BLaER1 (cell line): ENCODE results near the gene SMIM28.

Source experiments
- H3K27ac ChIP-seq: shearing (Covaris generic); formaldehyde crosslinking; 2 replicates; pipeline ENCODE4 v1.8.1; 2022
- H3K27me3 ChIP-seq: shearing (Covaris generic); formaldehyde crosslinking; 2 replicates; pipeline ENCODE4 v1.8.1; 2022
- H3K36me3 ChIP-seq: shearing (Covaris generic); formaldehyde crosslinking; 2 replicates; pipeline ENCODE4 v1.8.1; 2022
- H3K4me1 ChIP-seq: shearing (Covaris generic); formaldehyde crosslinking; 2 replicates; pipeline ENCODE4 v1.8.1; 2022
- H3K4me2 ChIP-seq: shearing (Covaris generic); formaldehyde crosslinking; 2 replicates; pipeline ENCODE4 v1.8.1; 2022
- H3K4me3 ChIP-seq: shearing (Covaris generic); formaldehyde crosslinking; 2 replicates; pipeline ENCODE4 v1.8.1; 2022
- H3K9ac ChIP-seq: shearing (Covaris generic); formaldehyde crosslinking; 2 replicates; pipeline ENCODE4 v1.8.1; 2022
- H3K9me3 ChIP-seq: shearing (Covaris generic); formaldehyde crosslinking; 2 replicates; pipeline ENCODE4 v1.8.1; 2022
- H4K20me1 ChIP-seq: shearing (Covaris generic); formaldehyde crosslinking; 2 replicates; pipeline ENCODE4 v1.8.1; 2022
- Cebpa-rat ChIP-seq: shearing (Covaris generic); IDR thresholded peaks from 2 replicates; pipeline ENCODE4 v1.8.1; 2022

Gene SMIM28

DNA sequence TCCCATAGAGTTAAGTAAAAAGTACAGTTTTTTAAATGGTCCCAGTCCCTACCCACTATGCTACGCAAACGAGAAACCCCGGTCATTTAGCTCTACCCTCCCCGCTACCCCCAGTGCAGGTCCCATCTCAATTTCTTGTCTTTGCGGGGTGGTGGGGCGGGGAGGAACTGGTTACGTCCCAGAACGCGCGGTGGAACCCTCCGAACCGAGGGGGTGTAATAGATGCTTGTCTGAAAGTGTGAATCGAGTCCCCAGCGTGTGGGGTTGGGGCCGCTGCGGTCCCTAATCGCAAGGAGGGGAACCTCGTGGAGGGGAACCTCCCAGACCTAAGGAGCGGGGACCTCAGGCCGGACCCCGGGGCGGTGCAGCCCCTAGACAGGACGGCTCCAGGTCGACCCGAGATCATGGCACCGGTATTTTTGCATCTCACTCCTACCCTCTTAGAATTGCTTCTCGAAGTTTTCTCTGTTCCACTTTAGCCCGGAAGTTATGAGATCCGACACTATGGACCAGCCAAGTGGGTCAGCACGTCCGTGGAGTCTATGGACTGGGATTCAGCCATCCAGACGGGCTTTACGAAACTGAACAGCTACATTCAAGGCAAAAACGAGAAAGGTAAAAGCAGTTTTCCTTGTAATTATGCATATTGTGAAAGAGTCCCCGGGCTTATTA lies 27.1 kb downstream of the SMIM28 start:
- peak overlapping the region; percentile 80 for H3K9ac ChIP-seq
- TF ChIP-seq Cebpa-rat = no peak
- peak overlapping the region; percentile 94 for H3K4me2 ChIP-seq
- peaks cover 6% of the 10 kb centered on the region; the same call in 1 of the 2 replicates for H4K20me1 ChIP-seq
- H3K4me3 ChIP-seq = peak overlapping the region; percentile 73
- peak overlapping the region; percentile 85 for H3K27ac ChIP-seq
- no peaks in the 10 kb centered on the region for H3K27me3 ChIP-seq
- peaks cover 40% of the 10 kb centered on the region for H3K36me3 ChIP-seq
- H3K4me1 ChIP-seq = peaks cover 21% of the 10 kb centered on the region
- H3K9me3 ChIP-seq = no peaks in the 10 kb centered on the region

- H4K20me1 ChIP-seq = peaks cover 6% of the 10 kb centered on the region; the same call in 1 of the 2 replicates
- no peak overlapping the region for H3K27ac ChIP-seq
- peaks cover 51% of the 10 kb centered on the region for H3K36me3 ChIP-seq
- H3K4me2 ChIP-seq = no peak overlapping the region; the same call in 1 of the 2 replicates
- H3K4me3 ChIP-seq = no peak overlapping the region
- H3K27me3 ChIP-seq = no peaks in the 10 kb centered on the region
- peaks cover 21% of the 10 kb centered on the region for H3K4me1 ChIP-seq
- H3K9ac ChIP-seq = no peak overlapping the region
- TF ChIP-seq Cebpa-rat = no peak
- H3K9me3 ChIP-seq = no peaks in the 10 kb centered on the region
Measured at GRCh38 chr6:138405816-138406413, 28.2 kb downstream of the SMIM28 start.

- H3K4me1 ChIP-seq = peaks cover 21% of the 10 kb centered on the region
- H3K27ac ChIP-seq = no peak overlapping the region
- peaks cover 9% of the 10 kb centered on the region; the same call in 1 of the 2 replicates for H4K20me1 ChIP-seq
- H3K9me3 ChIP-seq = no peaks in the 10 kb centered on the region
- no peak overlapping the region for H3K4me3 ChIP-seq
- H3K36me3 ChIP-seq = peaks cover 57% of the 10 kb centered on the region
- H3K4me2 ChIP-seq = no peak overlapping the region
- TF ChIP-seq Cebpa-rat = no peak
- no peak overlapping the region for H3K9ac ChIP-seq
- H3K27me3 ChIP-seq = no peaks in the 10 kb centered on the region
Measured at GRCh38 chr6:138406443-138406842, 28.7 kb downstream of the SMIM28 start.

GRCh38 chr6:138410048-138410735 lies 32.5 kb downstream of the SMIM28 start:
- Histone ChIP-seq H3K4me3 (no peak overlapping the region), H3K4me2 (no peak overlapping the region), H3K36me3 (peaks cover 94% of the 10 kb centered on the region), H3K9ac (no peak overlapping the region), H3K9me3 (no peaks in the 10 kb centered on the region), H3K4me1 (peaks cover 4% of the 10 kb centered on the region; the same call in 1 of the 2 replicates), H3K27me3 (no peaks in the 10 kb centered on the region), H3K27ac (no peak overlapping the region), H4K20me1 (peaks cover 10% of the 10 kb centered on the region; the same call in 1 of the 2 replicates)
- TF ChIP-seq Cebpa-rat = peak; percentile 50; the same call in 1 of the 2 replicates

DNA sequence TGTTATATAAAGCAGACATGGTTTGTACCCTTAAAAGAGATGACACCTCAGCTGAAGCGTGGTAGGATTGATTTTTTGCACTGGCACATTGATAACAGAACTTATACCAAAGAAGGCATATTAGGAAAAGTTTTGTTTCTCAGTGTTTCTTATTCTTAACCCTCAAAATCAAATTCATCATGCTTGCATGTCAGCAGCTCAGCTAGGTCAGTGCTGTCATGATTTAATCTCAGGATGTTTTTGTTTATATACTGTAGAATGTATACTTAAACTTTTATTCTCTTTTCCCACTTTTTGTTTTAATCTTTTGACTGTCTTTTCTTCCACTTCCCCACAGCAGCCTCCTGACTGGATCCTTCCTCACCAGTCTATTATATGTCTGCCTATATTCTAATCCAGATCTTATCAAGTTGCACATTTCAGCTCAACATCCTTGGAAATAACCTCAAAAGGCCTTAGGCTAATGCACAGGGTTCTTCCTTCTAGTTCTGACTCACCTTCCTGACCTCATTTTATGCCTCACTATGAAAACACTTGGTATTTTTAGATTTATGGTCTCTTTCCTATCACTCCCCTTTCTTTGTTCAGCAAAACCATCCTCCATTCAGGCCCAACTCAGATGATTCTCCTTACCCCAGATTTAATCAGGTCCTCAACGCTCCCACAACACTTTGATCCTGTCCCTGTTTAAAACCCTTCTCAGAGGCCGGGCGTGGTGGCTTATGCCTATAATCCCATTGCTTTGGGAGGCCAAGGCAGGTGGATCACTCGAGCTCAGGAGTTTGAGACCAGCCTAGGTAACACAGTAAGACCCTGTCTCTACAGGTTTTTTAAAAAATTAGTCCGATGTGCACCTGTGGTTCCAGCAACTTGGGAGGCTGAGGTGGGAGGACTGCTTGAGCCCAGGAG lies 33.5 kb downstream of the SMIM28 start:
- H3K4me2 ChIP-seq = no peak overlapping the region
- H3K4me3 ChIP-seq = no peak overlapping the region
- no peak for TF ChIP-seq Cebpa-rat
- no peaks in the 10 kb centered on the region for H3K4me1 ChIP-seq
- H4K20me1 ChIP-seq = peaks cover 10% of the 10 kb centered on the region; the same call in 1 of the 2 replicates
- peaks cover 100% of the 10 kb centered on the region for H3K36me3 ChIP-seq
- no peaks in the 10 kb centered on the region for H3K9me3 ChIP-seq
- no peak overlapping the region for H3K9ac ChIP-seq
- no peaks in the 10 kb centered on the region for H3K27me3 ChIP-seq
- H3K27ac ChIP-seq = no peak overlapping the region

- Histone ChIP-seq H3K27ac (no peak overlapping the region), H3K4me1 (no peaks in the 10 kb centered on the region), H3K4me2 (no peak overlapping the region), H3K27me3 (no peaks in the 10 kb centered on the region), H3K9me3 (peaks cover 7% of the 10 kb centered on the region; the same call in 1 of the 2 replicates), H3K9ac (no peak overlapping the region), H4K20me1 (0 out of 2 replicates have a peak, but pooled peaks cover 4% of the 10 kb centered on the region), H3K36me3 (peaks cover 99% of the 10 kb centered on the region), H3K4me3 (no peak overlapping the region)
- TF ChIP-seq Cebpa-rat = no peak
Measured at GRCh38 chr6:138415125-138415524, 37.4 kb downstream of the SMIM28 start.

GRCh38 chr6:138416206-138416605 lies 38.5 kb downstream of the SMIM28 start:
- peaks cover 7% of the 10 kb centered on the region; the same call in 1 of the 2 replicates for H3K9me3 ChIP-seq
- no peak overlapping the region for H3K27ac ChIP-seq
- no peak overlapping the region for H3K4me3 ChIP-seq
- no peaks in the 10 kb centered on the region for H3K27me3 ChIP-seq
- no peaks in the 10 kb centered on the region for H3K4me1 ChIP-seq
- H3K9ac ChIP-seq = no peak overlapping the region
- no peak overlapping the region for H3K4me2 ChIP-seq
- H3K36me3 ChIP-seq = peaks cover 97% of the 10 kb centered on the region
- no peak for TF ChIP-seq Cebpa-rat
- 0 out of 2 replicates have a peak, but pooled peaks cover 4% of the 10 kb centered on the region for H4K20me1 ChIP-seq

- no peaks in the 10 kb centered on the region for H3K27me3 ChIP-seq
- H3K27ac ChIP-seq = no peak overlapping the region
- peaks cover 89% of the 10 kb centered on the region for H3K36me3 ChIP-seq
- H3K4me2 ChIP-seq = no peak overlapping the region
- H3K4me1 ChIP-seq = no peaks in the 10 kb centered on the region
- no peak overlapping the region for H3K4me3 ChIP-seq
- TF ChIP-seq Cebpa-rat = no peak
- H3K9ac ChIP-seq = no peak overlapping the region
- H4K20me1 ChIP-seq = no peaks in the 10 kb centered on the region
- peaks cover 7% of the 10 kb centered on the region; the same call in 1 of the 2 replicates for H3K9me3 ChIP-seq
Measured at GRCh38 chr6:138417493-138418117, 39.9 kb downstream of the SMIM28 start.
